ENCODE data around the gene KIAA1549.
"Not testable (repeated sequence)": the region's sequence is repeated elsewhere in the genome, so short reads cannot be mapped to it uniquely, and the experiment has no call there.

Gene KIAA1549

GRCh38 chr7:138941545-138941944, 39.6 kb downstream of the KIAA1549 start:
- no peak for DNase-seq

DNA sequence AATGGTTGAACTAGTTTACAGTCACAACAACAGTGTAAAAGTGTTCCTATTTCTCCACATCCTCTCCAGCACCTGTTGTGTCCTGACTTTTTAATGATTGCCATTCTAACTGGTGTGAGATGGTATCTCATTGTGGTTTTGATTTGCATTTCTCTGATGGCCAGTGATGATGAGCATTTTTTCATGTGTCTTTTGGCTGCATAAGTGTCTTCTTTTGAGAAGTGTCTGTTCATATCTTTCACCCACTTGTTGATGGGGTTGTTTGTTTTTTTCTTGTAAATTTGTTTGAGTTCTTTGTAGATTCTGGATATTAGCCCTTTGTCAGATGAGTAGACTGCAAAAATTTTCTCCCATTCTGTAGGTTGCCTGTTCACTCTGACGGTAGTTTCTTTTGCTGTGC, 40.6 kb downstream of the KIAA1549 start:
- DNase-seq = not testable (repeated sequence)

- DNase-seq = no peak
These were observed 43.7 kb downstream of the KIAA1549 start for GRCh38 chr7:138937484-138937883.

GRCh38 chr7:138935465-138936011, 45.7 kb downstream of the KIAA1549 start:
- DNase-seq = no peak

DNA sequence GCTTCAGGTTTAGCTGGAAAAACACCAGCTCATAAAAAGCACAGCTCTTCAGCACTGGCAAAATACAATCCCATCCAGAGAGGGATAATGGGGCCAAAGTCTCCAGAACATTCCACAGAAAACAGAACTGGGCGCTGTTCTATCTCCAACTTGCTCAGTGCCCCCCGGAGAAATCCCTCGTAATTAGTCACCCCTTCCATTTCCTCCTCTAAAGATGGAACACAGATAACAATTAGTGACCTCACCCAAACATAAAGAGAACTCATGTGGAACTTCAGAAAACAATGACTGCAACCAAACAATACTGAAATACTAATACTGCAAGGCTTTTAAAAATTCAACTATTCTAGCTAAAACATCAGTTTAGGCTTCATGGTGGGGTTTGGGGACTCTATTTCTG, 46.3 kb downstream of the KIAA1549 start:
- DNase-seq = no peak

- DNase-seq = no peak
These were observed 46.8 kb downstream of the KIAA1549 start for GRCh38 chr7:138934367-138934766.

- DNase-seq = no peak
These were observed 48.3 kb downstream of the KIAA1549 start for GRCh38 chr7:138932870-138933269.

DNA sequence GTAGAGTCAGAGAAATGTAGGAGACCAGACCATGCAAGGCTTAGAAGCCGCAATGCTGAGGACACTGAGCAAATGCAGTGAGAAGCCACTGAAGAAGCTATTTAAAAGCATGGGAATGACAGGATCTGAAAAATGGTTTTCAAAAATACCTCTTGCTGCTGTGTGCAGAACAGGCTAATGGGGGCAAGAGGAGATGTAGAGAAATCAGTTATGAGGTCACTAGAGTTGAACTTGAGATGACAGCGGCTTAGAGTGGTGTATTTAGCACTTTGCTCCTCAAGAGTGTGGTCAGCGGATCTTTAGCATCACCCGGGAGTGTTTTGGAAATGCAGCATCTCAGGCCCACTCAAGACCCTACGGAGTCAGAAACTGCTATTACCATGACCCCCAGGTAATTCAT, 48.8 kb downstream of the KIAA1549 start:
- DNase-seq = no peak

GRCh38 chr7:138929969-138930368, 51.2 kb downstream of the KIAA1549 start:
- DNase-seq = no peak

DNA sequence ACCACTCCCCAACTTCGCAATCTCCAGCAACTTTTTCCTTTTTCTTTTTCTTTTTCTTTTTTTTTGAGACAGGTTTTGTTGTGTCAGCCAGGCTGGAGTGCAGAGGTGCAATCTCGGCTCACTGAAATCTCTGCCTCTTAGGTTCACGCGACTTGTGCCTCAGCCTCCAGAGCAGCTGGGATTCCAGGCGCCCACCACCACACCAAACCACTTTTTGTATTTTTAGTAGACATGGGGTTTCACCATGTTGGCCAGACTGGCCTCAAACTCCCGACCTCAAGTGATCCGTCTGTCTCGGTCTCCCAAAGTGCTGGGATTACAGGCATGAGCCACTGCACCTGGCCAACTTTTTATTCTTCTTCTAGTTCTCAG, 55.0 kb downstream of the KIAA1549 start:
- no peak for DNase-seq

GRCh38 chr7:138924501-138925225, 56.5 kb downstream of the KIAA1549 start:
- DNase-seq = no peak

- DNase-seq = no peak
These were observed 59.9 kb downstream of the KIAA1549 start for GRCh38 chr7:138921277-138921676.

DNA sequence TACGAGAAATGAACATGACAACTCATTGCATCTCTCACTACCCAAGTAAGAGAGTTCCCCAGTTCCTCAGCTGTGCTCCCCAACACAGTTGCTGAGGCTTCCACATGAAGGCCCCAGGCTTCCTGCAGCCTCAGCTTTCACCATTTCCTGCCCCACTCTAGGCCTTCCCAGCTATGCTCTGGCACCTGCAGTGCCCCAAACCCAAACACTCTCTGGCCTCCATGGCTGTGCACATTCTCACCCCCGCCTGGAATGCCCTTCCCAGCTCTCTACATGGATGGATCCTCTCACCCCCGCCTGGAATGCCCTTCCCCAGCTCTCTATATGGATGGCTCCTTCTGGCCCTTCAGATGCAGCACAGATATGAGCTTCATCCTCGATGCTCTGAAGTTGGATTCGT, 61.3 kb downstream of the KIAA1549 start:
- DNase-seq = no peak

GRCh38 chr7:138919216-138919615, 62.0 kb downstream of the KIAA1549 start:
- no peak for DNase-seq

DNA sequence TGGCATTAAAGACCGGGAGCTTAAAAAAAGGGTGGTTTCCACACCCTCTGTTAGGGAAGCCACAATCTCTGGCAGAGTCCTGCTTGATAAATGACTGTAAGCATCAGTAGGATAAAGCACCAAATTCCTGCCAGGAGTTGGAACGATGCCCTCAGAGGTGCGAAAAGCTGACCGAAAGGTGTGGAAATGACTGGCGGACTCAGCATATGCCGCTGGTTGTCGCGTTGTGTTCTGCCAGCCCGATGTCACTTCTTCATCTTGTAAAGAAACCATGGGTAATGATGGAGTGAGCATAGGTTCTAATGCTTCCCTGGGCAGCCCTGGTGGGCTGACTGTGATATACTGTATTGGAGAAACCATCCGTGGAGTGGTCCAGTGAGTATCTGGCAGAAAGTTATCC, 62.4 kb downstream of the KIAA1549 start:
- DNase-seq = no peak

DNA sequence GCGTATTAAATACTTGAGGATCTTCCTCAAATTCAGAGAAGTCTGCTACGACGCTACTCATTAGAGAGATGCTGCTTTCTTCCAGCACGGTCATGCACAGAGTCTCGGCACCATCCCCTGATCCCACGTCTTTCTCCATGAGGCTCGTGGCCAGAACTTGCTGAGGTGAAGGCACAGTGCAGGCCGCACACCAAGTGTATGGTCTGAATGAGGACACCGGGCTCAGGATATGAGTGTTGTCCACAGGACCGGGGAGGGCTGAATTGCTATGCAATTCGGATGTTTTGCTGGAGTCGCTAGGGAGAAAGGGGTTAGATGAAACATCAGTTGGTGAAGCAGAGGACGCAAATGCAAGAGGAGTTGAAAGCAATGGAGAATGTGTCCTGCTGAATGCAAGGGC, 63.0 kb downstream of the KIAA1549 start:
- no peak for DNase-seq

DNA sequence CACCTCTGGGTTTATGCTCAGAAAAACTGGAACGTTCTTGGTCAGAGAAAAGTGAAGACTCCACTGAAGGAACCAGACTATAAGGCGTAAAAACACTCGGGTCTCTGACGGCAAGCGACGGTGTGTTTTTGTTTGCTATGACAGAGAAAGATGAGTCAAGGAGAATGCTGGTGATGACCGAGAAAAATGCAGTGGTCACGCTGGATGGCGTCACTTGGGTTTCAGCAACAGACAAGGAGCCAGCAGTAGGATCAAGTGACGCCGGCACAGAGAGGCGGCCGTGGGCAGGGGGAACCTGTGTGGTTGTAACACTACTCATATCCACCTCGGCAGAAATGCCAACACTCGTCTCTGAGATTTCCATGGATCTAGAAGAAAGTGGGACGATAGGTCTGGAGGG, 63.4 kb downstream of the KIAA1549 start:
- DNase-seq = no peak

GRCh38 chr7:138916731-138917130, 64.5 kb downstream of the KIAA1549 start:
- no peak for DNase-seq

DNA sequence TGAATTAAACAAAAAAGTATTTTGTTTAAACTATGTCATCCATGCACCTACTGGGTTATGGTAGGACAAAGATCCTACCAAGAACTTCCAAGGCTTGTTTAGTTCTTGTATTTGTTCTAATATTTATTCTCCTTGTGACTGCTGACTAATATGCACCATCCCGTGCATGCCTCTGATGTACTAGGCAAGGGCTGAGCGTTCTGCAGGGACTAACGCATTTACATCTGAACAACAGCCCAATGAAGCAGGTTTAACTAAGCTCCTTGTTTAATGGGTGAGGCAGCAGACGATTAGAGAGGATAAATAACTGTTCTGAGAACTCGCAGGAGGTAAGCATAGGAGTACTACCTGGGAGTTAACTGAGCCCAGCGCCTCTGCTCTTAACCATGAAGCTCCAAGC, 64.9 kb downstream of the KIAA1549 start:
- DNase-seq = no peak

- no peak for DNase-seq
These were observed 67.4 kb downstream of the KIAA1549 start for GRCh38 chr7:138913783-138914182.

DNA sequence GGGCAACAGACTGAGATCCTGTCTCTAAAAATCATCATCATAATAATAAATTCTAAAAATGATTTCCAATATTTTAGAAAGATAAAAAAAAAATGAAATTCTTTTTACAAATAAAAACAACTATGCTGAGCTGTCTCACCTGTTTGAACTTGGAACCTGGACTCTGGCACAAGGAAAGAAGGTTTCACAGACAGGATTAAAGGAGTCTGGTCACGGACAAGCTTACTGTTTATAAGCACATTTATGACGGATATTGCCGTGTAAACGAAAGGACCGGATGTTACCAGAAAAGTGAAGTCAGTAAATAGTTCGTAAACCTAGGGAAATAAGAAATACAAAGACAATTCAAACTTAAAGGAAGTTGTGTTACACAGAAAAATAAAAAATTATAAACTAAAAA, 70.2 kb downstream of the KIAA1549 start:
- no peak for DNase-seq

GRCh38 chr7:138907850-138908249, 73.3 kb downstream of the KIAA1549 start:
- DNase-seq = no peak

DNA sequence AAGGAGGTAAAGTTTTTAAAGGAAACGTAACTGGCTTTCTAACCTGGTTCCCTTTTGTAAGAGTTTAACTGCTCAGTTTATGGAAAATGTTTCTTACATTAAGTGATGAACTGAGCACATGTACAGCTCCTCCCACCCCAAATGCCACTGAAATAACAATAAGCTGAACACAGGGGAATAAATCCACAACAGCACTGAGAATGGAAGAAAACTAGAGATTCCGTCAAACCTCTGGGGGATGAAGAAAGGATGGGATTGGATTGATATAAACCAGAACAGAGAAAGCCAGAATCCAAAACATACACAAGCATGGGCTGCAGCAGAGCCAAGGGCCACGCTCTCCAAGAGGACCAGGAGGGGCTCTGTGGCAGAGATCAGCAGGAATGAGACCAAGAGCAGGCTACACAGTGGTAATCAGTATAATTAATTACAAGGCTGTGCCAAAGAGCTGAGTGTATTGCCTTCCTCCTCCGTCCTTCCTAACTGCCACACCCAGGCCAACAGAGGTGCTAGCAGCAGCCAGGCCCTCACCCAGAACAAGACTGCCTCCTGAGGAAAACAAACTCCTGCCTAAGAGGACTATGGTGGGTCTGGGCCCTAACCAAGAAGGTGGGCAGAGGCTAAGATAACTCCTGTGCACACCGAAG, 73.9 kb downstream of the KIAA1549 start:
- DNase-seq = no peak

DNA sequence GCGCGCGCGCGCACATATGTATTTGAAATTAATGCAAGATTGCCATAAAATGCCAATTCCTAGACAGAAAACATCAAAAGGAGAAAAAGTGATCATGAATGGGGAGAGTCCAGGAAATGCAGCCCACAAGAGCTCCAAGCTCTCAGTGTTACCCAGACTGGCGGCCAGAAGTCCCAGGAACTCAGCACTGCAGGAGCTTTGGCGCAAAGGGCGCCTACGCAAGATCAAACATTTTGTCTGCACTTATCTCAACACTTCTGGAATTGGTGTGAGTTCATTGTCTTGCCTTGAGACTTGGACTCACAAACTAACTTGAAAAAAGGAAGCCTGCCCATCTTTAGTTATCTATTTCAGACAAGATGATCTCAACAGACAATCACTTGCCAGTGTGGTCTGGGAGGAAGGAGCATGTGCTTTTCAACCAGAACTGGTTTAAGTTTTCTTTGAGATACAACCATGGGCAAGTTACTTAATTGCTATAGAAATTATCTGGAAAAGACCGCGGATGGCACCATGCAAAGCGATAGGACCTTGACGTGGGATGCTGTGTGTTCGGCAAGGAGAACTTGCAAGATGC, 77.2 kb downstream of the KIAA1549 start:
- no peak for DNase-seq

Measured in suppressor macrophage treated with lipopolysaccharide for 4 hours (primary cell).